ENCODE results near the gene ACOXL.

ACOXL gene

DNA sequence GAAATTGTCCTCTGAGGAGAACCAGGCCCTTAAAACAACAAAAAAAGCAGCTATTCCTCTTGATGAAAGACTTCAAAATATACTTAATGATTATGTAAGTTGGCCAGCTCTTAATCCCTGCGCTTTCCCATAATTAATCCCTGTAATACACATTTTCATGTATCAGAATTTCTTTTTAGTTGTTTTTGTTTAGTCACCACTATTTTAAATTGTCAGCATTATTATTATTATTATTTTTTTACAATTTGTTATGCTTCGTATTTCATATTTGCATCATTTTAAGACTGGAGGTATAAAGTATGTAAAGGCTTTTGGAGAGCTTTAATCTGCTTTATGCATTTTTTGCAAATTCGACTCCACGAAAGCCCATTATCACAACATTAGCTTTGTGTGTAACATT is 152.9 kb downstream of the ACOXL start:
- no peak for DNase-seq (ENCODE audit: low read depth)
- Histone ChIP-seq H3K36me3 (ENCODE audit: control insufficient read depth, insufficient read depth, low read length, severe bottlenecking) (no peaks in the 10 kb centered on the region), H3K4me3 (ENCODE audit: low read length) (no peak overlapping the region), H3K4me1 (ENCODE audit: control insufficient read depth, insufficient read depth, low read length) (no peaks in the 10 kb centered on the region), H3K9me3 (ENCODE audit: control insufficient read depth, low read length) (no peaks in the 10 kb centered on the region), H3K9ac (ENCODE audit: low read length) (no peak overlapping the region), H3K27me3 (replicated peaks; ENCODE audit: control insufficient read depth, insufficient read depth, low read length) (no peaks in the 10 kb centered on the region)

DNA sequence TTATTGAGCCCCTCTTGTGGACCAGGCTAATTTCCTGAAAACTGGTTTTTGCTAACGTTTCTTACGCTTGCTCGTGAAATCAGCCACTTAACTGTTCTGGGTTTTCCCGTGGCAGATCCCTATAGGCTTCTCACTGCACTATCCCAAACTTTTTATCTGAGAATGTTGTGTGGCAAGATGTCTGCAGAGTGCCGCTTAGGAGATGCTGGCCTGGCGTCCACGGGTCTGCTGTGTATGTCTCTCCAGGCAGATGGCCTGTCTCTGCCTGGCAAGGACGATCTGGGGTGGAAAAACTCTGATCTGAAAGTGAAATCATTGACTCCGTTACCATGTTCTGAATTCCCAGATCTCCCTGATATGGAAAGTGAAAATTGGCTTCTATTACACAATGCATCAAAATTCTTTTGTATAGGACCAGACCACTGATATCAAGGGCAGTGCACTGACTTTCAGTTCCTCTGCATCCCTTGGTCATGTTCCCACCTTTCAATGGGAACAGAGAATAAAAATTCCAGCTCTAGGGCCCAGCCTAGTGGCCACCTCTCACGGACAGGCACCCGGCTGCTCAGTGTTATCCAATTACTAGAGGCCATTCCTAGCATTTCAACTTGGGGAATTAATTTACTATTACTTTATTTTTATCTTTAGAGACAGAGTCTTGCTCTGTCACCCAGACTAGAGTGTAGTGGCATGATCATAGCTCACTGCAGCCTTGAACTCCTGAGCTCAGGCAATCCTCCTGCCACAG is 154.6 kb downstream of the ACOXL start:
- Histone ChIP-seq H3K4me3 (ENCODE audit: low read length) (no peak overlapping the region), H3K9me3 (ENCODE audit: control insufficient read depth, low read length) (no peaks in the 10 kb centered on the region), H3K4me1 (ENCODE audit: control insufficient read depth, insufficient read depth, low read length) (no peaks in the 10 kb centered on the region), H3K9ac (ENCODE audit: low read length) (no peak overlapping the region), H3K36me3 (ENCODE audit: control insufficient read depth, insufficient read depth, low read length, severe bottlenecking) (no peaks in the 10 kb centered on the region), H3K27me3 (replicated peaks; ENCODE audit: control insufficient read depth, insufficient read depth, low read length) (no peaks in the 10 kb centered on the region)
- DNase-seq (ENCODE audit: low read depth): no peak

DNA sequence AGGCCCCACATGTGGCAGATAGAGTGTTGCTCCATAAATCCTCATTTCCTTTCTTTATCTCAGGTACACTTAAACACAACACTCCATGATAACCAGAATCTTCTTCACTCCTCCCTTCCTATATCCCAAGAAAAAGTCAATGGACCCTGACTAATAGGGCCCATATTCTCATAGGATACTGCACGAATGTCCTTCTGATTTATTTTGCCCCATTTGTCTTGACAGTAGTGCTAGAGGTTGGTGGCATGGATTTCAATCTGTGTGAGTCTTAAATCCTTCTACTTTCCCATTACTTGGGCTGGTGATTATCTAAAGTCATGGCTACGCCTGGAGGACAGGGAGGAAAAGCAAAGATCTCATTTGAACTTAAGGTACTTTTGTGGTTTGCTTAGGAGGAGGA is 156.0 kb downstream of the ACOXL start:
- H3K36me3 ChIP-seq (ENCODE audit: control insufficient read depth, insufficient read depth, low read length, severe bottlenecking): no peaks in the 10 kb centered on the region
- peaks cover 3% of the 10 kb centered on the region for H3K27me3 ChIP-seq (replicated peaks; ENCODE audit: control insufficient read depth, insufficient read depth, low read length)
- H3K9ac ChIP-seq (ENCODE audit: low read length): no peak overlapping the region
- DNase-seq (ENCODE audit: low read depth): no peak
- H3K4me1 ChIP-seq (ENCODE audit: control insufficient read depth, insufficient read depth, low read length): no peaks in the 10 kb centered on the region
- H3K4me3 ChIP-seq (ENCODE audit: low read length): no peak overlapping the region
- H3K9me3 ChIP-seq (ENCODE audit: control insufficient read depth, low read length): no peaks in the 10 kb centered on the region

DNA sequence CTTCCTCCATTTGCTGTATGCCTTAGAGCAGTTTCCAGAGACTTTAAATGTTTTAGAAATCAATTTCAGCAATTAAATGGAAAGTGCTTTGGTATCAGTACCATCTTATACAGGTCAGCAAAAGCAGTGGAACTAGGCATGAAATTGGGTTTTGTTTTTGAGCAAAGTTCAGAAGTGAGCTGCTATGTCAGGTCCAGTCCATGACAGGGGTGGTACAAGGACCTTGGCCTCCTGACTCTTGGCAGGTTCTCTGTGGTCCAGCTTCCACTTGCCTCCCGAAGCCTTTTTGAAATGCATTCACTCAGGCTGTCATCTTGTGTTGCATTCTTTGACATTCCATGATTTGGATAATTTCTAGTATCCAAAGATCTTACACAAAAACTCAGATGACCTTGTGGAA is 159.3 kb downstream of the ACOXL start:
- no peaks in the 10 kb centered on the region for H3K4me1 ChIP-seq (ENCODE audit: control insufficient read depth, insufficient read depth, low read length)
- no peak overlapping the region for H3K9ac ChIP-seq (ENCODE audit: low read length)
- no peak for DNase-seq (ENCODE audit: low read depth)
- no peak overlapping the region for H3K4me3 ChIP-seq (ENCODE audit: low read length)
- H3K27me3 ChIP-seq (replicated peaks; ENCODE audit: control insufficient read depth, insufficient read depth, low read length): peaks cover 3% of the 10 kb centered on the region
- no peaks in the 10 kb centered on the region for H3K36me3 ChIP-seq (ENCODE audit: control insufficient read depth, insufficient read depth, low read length, severe bottlenecking)
- H3K9me3 ChIP-seq (ENCODE audit: control insufficient read depth, low read length): peaks cover 14% of the 10 kb centered on the region

DNA sequence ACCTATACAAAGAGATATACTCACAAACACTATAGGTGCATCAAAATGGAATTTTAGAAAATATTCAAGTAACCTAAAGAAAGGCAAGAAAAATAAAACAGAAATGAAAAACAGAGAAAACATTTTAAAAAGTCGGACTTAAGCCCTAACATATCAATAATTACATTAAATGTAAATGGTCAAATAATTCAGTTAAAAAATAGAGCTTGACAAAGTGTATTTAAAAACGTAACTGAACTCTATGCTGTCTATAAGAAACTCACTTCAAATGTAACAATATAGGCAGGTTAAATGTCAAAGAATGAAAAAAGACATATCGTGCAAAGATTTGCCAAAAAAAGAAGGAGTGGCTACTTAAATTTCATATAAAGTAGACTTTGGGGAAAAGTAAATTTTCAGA is 163.9 kb downstream of the ACOXL start:
- Histone ChIP-seq H3K4me3 (ENCODE audit: low read length) (no peak overlapping the region), H3K36me3 (ENCODE audit: control insufficient read depth, insufficient read depth, low read length, severe bottlenecking) (no peaks in the 10 kb centered on the region), H3K9ac (ENCODE audit: low read length) (no peak overlapping the region), H3K27me3 (replicated peaks; ENCODE audit: control insufficient read depth, insufficient read depth, low read length) (peaks cover 24% of the 10 kb centered on the region), H3K9me3 (ENCODE audit: control insufficient read depth, low read length) (peaks cover 27% of the 10 kb centered on the region), H3K4me1 (ENCODE audit: control insufficient read depth, insufficient read depth, low read length) (no peaks in the 10 kb centered on the region)
- no peak for DNase-seq (ENCODE audit: low read depth)

DNA sequence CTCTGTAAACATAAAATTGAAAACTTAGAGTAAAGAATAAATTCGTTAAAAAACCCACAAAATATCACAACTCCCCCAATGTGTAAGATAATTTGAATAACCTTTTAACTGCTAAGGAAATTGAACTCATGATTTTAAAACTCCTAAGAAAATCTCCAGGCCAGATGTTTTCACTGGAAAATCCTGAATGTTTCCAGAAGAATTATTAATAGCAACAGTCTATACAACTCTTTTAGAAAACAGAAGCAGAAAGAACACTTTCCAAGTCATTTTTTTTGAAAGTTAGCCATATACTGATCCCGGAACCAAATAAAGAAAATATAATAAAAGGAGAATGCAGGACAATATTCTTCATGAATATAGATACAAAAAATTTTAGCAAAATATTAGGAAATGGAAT is 165.6 kb downstream of the ACOXL start:
- no peaks in the 10 kb centered on the region for H3K36me3 ChIP-seq (ENCODE audit: control insufficient read depth, insufficient read depth, low read length, severe bottlenecking)

DNA sequence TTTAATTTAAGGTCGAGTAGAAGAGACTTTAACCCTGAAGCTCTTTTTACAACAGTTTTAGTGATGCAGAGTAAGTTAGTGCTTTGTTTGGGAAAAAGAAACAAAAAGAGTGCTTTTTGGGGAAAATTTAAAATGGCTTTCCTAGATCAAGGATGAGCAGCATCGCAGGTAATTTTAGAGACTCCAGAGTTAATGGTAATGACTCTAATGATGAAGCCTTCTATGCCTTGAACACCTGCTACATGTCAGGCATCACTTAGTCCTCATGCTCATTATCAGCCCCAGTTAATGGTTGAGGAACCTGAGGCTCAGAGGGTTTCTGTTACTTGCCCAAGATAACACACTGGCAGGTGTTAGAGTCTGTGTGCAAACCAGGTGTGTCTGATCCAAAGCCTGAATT is 167.8 kb downstream of the ACOXL start:
- no peaks in the 10 kb centered on the region for H3K4me1 ChIP-seq (ENCODE audit: control insufficient read depth, insufficient read depth, low read length)
- no peak for DNase-seq (ENCODE audit: low read depth)
- no peak overlapping the region for H3K4me3 ChIP-seq (ENCODE audit: low read length)
- H3K9ac ChIP-seq (ENCODE audit: low read length): no peak overlapping the region
- H3K27me3 ChIP-seq (replicated peaks; ENCODE audit: control insufficient read depth, insufficient read depth, low read length): peaks cover 26% of the 10 kb centered on the region
- peaks cover 27% of the 10 kb centered on the region for H3K9me3 ChIP-seq (ENCODE audit: control insufficient read depth, low read length)
- no peaks in the 10 kb centered on the region for H3K36me3 ChIP-seq (ENCODE audit: control insufficient read depth, insufficient read depth, low read length, severe bottlenecking)

More for the DNA sequence above, 165.6 kb downstream of the ACOXL start:
- H3K4me3 ChIP-seq (ENCODE audit: low read length): no peak overlapping the region
- H3K4me1 ChIP-seq (ENCODE audit: control insufficient read depth, insufficient read depth, low read length): no peaks in the 10 kb centered on the region
- peaks cover 27% of the 10 kb centered on the region for H3K9me3 ChIP-seq (ENCODE audit: control insufficient read depth, low read length)
- no peak overlapping the region for H3K9ac ChIP-seq (ENCODE audit: low read length)
- DNase-seq (ENCODE audit: low read depth): no peak
- H3K27me3 ChIP-seq (replicated peaks; ENCODE audit: control insufficient read depth, insufficient read depth, low read length): peaks cover 21% of the 10 kb centered on the region

DNA sequence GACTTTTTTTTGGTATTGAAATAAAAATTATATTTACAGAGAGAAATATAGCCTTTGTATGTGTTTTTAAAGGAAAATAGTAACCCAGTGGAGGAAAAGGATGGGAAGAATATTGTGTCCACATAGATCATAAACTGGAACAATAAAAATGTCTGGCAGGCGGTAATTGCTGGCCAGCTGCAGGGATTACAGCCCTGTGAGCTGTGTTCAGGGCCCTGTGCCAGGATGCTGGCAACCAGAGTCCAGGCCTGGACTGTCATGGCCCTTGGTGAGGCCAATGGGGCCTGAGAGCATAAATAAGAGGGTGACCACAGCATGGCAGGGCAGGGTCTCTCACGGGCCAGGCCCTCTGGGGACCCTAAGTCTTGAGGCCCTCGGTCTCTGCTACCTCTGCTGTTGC is 171.2 kb downstream of the ACOXL start:
- H3K27me3 ChIP-seq (replicated peaks; ENCODE audit: control insufficient read depth, insufficient read depth, low read length): peaks cover 26% of the 10 kb centered on the region
- DNase-seq (ENCODE audit: low read depth): no peak
- no peaks in the 10 kb centered on the region for H3K36me3 ChIP-seq (ENCODE audit: control insufficient read depth, insufficient read depth, low read length, severe bottlenecking)
- no peak overlapping the region for H3K4me3 ChIP-seq (ENCODE audit: low read length)
- peaks cover 4% of the 10 kb centered on the region for H3K9me3 ChIP-seq (ENCODE audit: control insufficient read depth, low read length)
- H3K4me1 ChIP-seq (ENCODE audit: control insufficient read depth, insufficient read depth, low read length): no peaks in the 10 kb centered on the region
- H3K9ac ChIP-seq (ENCODE audit: low read length): no peak overlapping the region

DNA sequence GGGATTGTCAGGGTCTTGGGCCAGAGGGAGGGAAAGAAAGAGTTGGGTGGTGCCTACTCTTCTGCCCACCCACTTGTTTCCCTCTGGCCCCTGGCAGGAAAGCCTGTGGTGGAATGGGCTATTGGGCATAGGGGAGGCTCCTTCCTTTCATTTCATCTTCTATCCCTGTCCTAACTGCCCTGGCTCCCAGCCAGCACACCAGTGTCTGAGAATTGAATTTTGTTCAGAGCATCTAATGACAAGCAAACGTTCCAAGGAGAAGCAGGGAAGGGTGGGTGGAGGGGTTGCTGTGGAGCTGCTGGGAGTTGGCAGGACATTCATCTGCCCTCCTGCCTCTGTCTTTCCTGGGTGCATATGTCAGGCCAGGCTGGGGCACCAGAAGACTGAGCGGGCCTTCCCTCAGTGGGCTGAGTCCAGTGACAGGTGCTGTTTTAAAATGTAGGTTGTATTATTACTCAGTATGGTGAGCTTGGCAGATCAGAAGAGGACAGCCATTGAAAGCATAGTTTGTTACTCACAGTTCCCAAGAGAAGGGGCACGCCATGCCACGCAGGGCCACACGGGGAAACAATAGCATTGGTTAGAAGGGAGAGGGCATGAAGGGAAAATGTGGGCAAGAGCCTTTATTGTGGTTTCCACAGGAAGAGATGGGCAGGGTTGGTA is 171.9 kb downstream of the ACOXL start:
- Histone ChIP-seq H3K36me3 (ENCODE audit: control insufficient read depth, insufficient read depth, low read length, severe bottlenecking) (no peaks in the 10 kb centered on the region), H3K27me3 (replicated peaks; ENCODE audit: control insufficient read depth, insufficient read depth, low read length) (peaks cover 22% of the 10 kb centered on the region), H3K4me3 (ENCODE audit: low read length) (no peak overlapping the region), H3K9me3 (ENCODE audit: control insufficient read depth, low read length) (peaks cover under 1% of the 10 kb centered on the region), H3K9ac (ENCODE audit: low read length) (no peak overlapping the region), H3K4me1 (ENCODE audit: control insufficient read depth, insufficient read depth, low read length) (no peaks in the 10 kb centered on the region)
- DNase-seq (ENCODE audit: low read depth): no peak

DNA sequence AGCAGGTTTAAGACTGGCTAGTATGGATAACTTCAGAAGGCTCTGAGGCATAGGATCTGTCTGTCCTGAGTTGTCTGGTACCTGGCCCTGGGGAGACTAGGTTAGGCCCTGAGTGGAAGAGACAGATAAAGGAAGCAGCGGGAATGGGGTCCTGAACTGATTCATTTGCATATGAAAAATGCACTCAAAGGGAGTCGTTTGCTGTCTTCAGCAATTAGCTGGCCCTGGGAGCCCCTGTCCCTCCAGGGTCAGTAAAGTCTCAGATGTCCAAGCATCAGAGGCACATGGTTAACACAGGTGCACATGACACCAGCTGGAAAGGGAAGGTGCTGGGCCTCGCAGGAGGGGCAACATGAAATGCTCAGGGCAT is 172.4 kb downstream of the ACOXL start:
- H3K9me3 ChIP-seq (ENCODE audit: control insufficient read depth, low read length): no peaks in the 10 kb centered on the region
- H3K36me3 ChIP-seq (ENCODE audit: control insufficient read depth, insufficient read depth, low read length, severe bottlenecking): no peaks in the 10 kb centered on the region
- H3K4me3 ChIP-seq (ENCODE audit: low read length): no peak overlapping the region
- peaks cover 20% of the 10 kb centered on the region for H3K27me3 ChIP-seq (replicated peaks; ENCODE audit: control insufficient read depth, insufficient read depth, low read length)
- no peaks in the 10 kb centered on the region for H3K4me1 ChIP-seq (ENCODE audit: control insufficient read depth, insufficient read depth, low read length)
- H3K9ac ChIP-seq (ENCODE audit: low read length): no peak overlapping the region
- DNase-seq (ENCODE audit: low read depth): no peak

DNA sequence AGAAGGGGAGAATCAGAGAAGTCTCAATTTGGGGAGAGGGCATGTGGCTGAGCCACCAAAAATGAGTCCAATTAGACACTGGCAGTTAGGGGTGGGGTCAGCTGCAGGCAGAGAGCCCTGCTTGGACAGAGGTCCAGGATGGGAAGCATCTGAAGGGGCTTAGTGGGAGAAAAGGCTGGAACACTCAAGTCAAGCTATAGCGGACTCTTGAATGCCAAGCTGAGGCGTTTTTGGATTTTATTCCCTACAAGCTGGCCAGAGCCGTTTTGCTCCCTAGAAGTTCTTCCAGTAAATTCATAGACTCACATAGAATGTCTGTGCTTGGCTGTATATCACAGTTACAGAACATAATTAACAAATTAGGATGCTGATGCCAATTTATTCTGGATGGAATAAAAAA is 172.8 kb downstream of the ACOXL start:
- DNase-seq (ENCODE audit: low read depth): no peak
- Histone ChIP-seq H3K27me3 (replicated peaks; ENCODE audit: control insufficient read depth, insufficient read depth, low read length) (peaks cover 18% of the 10 kb centered on the region), H3K4me1 (ENCODE audit: control insufficient read depth, insufficient read depth, low read length) (no peaks in the 10 kb centered on the region), H3K4me3 (ENCODE audit: low read length) (no peak overlapping the region), H3K9ac (ENCODE audit: low read length) (no peak overlapping the region), H3K36me3 (ENCODE audit: control insufficient read depth, insufficient read depth, low read length, severe bottlenecking) (no peaks in the 10 kb centered on the region), H3K9me3 (ENCODE audit: control insufficient read depth, low read length) (no peaks in the 10 kb centered on the region)

Measured in adipocyte (in vitro differentiated cells).